GM12878 (cell line): Measurements from ENCODE around the gene SNX7. TPM values are rescaled to one million over a fixed set of nuclear protein-coding genes. Genes with fewer than 3 reads are reported as not detected.

Experiments used
- ATAC-seq: fragments of 200-7000 bp; cut with Tn5 transposase; 3 replicates; pipeline ENCODE4 v1.9.1; 2020; ENCODE audit warnings: mild to moderate bottlenecking, moderate library complexity
- BruUV-seq: library from RNA; stranded (reverse); fragments of 400-500 nt; replicated peaks from 2 replicates; lab custom pipeline; 2021; lab: Mats Ljungman, UMichigan
- CTCF ChIA-PET: fragments of 300-600 bp; sonication (Branson Sonifier 250); formaldehyde crosslinking; extraction: SDS; loops from one replicate; lab custom pipeline; 2021; ENCODE audit warnings: inconsistent platforms; lab: Yijun Ruan, JAX
- POLR2A ChIA-PET: fragments of 350-600 bp; formaldehyde crosslinking; extraction: SDS; loops from one replicate; lab custom pipeline; 2021; ENCODE audit warnings: inconsistent platforms; lab: Charles Lee
- RAD21 ChIA-PET: fragments of 300-600 bp; sonication (Branson Sonifier 250); formaldehyde crosslinking; loops from one replicate; lab custom pipeline; 2023; ENCODE audit warnings: antibody characterized with exemption; ENCODE audit not compliant: unreplicated experiment; lab: Charles Lee
- SMC1A ChIA-PET: fragments of 300-600 bp; sonication (Branson Sonifier 250); formaldehyde crosslinking; loops from one replicate; lab custom pipeline; 2023; ENCODE audit not compliant: unreplicated experiment, uncharacterized antibody; lab: Charles Lee
- DNase-seq: peaks from one replicate; pipeline ENCODE4 v3.0.0-alpha.2; 2011; ENCODE audit warnings: low read depth, low spot score
- FAIRE-seq: peaks from 3 replicates; lab custom pipeline; 2011; peaks lifted over from hg19 to GRCh38; lab: Jason Lieb, UNC
- H2AFZ ChIP-seq: 2 replicates; pipeline ENCODE4 v1.6.0; 2011; ENCODE audit warnings: low read depth, low read length, control low read depth; ENCODE audit not compliant: control insufficient read depth
- H3K27ac ChIP-seq: 2 replicates; pipeline ENCODE4 v1.5.1; 2011; ENCODE audit warnings: control low read depth; ENCODE audit not compliant: control insufficient read depth, insufficient read depth
- H3K27me3 ChIP-seq, 2 experiments: replicated peaks in 1 of 2; 2 replicates each; pipeline versions ENCODE4 v1.6.0 to v1.6.1; 2011; ENCODE audit warnings: low read length in 1 of 2; ENCODE audit not compliant: control insufficient read depth in 2 of 2, insufficient read depth in 2 of 2
- H3K36me3 ChIP-seq, 2 experiments: 2 replicates each; pipeline ENCODE4 v1.5.1; 2011; ENCODE audit warnings: low read length in 1 of 2; ENCODE audit not compliant: control insufficient read depth in 2 of 2, insufficient read depth in 2 of 2
- H3K4me1 ChIP-seq: 2 replicates; pipeline ENCODE4 v1.6.1; 2011; ENCODE audit warnings: mild to moderate bottlenecking, low read length, moderate library complexity, mixed read lengths; ENCODE audit not compliant: control insufficient read depth, insufficient read depth
- H3K4me2 ChIP-seq: 2 replicates; pipeline ENCODE4 v1.6.0; 2011; ENCODE audit warnings: control low read depth; ENCODE audit not compliant: control insufficient read depth, insufficient read depth
- H3K4me3 ChIP-seq: fragments of 200-600 bp; sonication (generic); 2 replicates; pipeline ENCODE4 v1.5.1; 2016
- H3K79me2 ChIP-seq: 2 replicates; pipeline ENCODE4 v1.6.0; 2011; ENCODE audit warnings: low read length; ENCODE audit not compliant: control insufficient read depth, insufficient read depth
- H3K9ac ChIP-seq: 2 replicates; pipeline ENCODE4 v1.8.0; 2011; ENCODE audit warnings: low read length, control low read depth, mixed read lengths; ENCODE audit not compliant: control insufficient read depth, insufficient read depth
- H3K9me3 ChIP-seq: replicated peaks from 3 replicates; pipeline ENCODE4 v1.5.1; 2011; ENCODE audit warnings: mild to moderate bottlenecking, low read length; ENCODE audit not compliant: control insufficient read depth, insufficient read depth
- H4K20me1 ChIP-seq: 2 replicates; pipeline ENCODE4 v1.6.0; 2011; ENCODE audit not compliant: control insufficient read depth, insufficient read depth
- ATF7 ChIP-seq: fragments of 450-650 bp; IDR thresholded peaks from 2 replicates; pipeline ENCODE4 v1.6.1; 2016; ENCODE audit warnings: low read depth, mild to moderate bottlenecking
- FOXK2 ChIP-seq: fragments of 450-650 bp; IDR thresholded peaks from 2 replicates; pipeline ENCODE4 v1.6.1; 2017; ENCODE audit warnings: mild to moderate bottlenecking, moderate library complexity
- GABPA ChIP-seq: IDR thresholded peaks from 2 replicates; pipeline ENCODE4 v1.6.1; 2014; ENCODE audit warnings: antibody characterized with exemption, low read depth, mild to moderate bottlenecking, inconsistent platforms
- POLR2AphosphoS2 ChIP-seq: IDR thresholded peaks from 2 replicates; pipeline ENCODE4 v1.6.1; 2011; ENCODE audit warnings: low read depth, mild to moderate bottlenecking, low read length, improper control_type of control experiment, moderate library complexity
- POLR2AphosphoS5 ChIP-seq: IDR thresholded peaks from 2 replicates; pipeline ENCODE4 v1.6.1; 2011; ENCODE audit warnings: mild to moderate bottlenecking, low read length, inconsistent platforms
- RCOR1 ChIP-seq: conservative IDR thresholded peaks from 2 replicates; pipeline ENCODE4 v1.6.1; 2012; ENCODE audit warnings: low read depth, low read length, improper control_type of control experiment
- SMAD1 ChIP-seq: fragments of 450-650 bp; IDR thresholded peaks from 2 replicates; pipeline ENCODE4 v1.6.1; 2018; ENCODE audit warnings: mild to moderate bottlenecking, low read depth; ENCODE audit not compliant: partially characterized antibody
- SMAD5 ChIP-seq: IDR thresholded peaks from 2 replicates; pipeline ENCODE4 v1.6.1; 2016; ENCODE audit warnings: antibody characterized with exemption, low read depth
- STAT3 ChIP-seq: IDR thresholded peaks from 2 replicates; pipeline ENCODE4 v1.6.1; 2011; ENCODE audit warnings: low read depth, low read length, improper control_type of control experiment
- SUPT20H ChIP-seq: IDR thresholded peaks from 2 replicates; pipeline ENCODE4 v1.6.1; 2011; ENCODE audit warnings: low read depth, mild to moderate bottlenecking, low read length, moderate library complexity, borderline replicate concordance; ENCODE audit not compliant: control insufficient read depth
- TBL1XR1 ChIP-seq: IDR thresholded peaks from 2 replicates; pipeline ENCODE4 v1.6.1; 2012; ENCODE audit warnings: low read depth, low read length, improper control_type of control experiment
- TCF7 ChIP-seq: IDR thresholded peaks from 2 replicates; pipeline ENCODE4 v1.6.1; 2014; ENCODE audit warnings: antibody characterized with exemption, borderline replicate concordance
- WGBS: methylation state at CpG from one replicate; pipeline ENCODE4 v1.1.6; 2016; ENCODE audit warnings: low lambda C conversion rate; ENCODE audit not compliant: insufficient replicate concordance, insufficient coverage; ENCODE audit errors: missing lambda C conversion rate; 5-methylcytosine and 5-hydroxymethylcytosine counted together
- in situ Hi-C: fragments of 300-500 bp; cut with MboI; formaldehyde crosslinking; loops from 9 replicates; pipeline ENCODE4 v1.14.3; 2018; ENCODE audit warnings: mixed read lengths
- intact Hi-C: fragments of 100-400 bp; cut with micrococcal nuclease; formaldehyde crosslinking; loops from one replicate; pipeline ENCODE4 v1.14.2; 2022; ENCODE audit not compliant: unreplicated experiment
- polyA plus RNA-seq, 11 experiments: library from polyadenylated mRNA; depleted of rRNA in 4 of 11; unstranded in 6 of 11; stranded (reverse) in 5 of 11; fragments of >200 nt; fragmentation: Nextera tagmentation in 4 of 11; fragmentation: Illumina TruSeq in 1 of 11; extraction: Ambion mirVana in 4 of 11; extraction: Trizol in 1 of 11; gene quantifications; 1 replicate in 1 of 11; 2 replicates in 10 of 11; pipeline versions ENCODE4 v1.2.1 to v1.2.3, GENCODE V29; 2011 to 2016; ENCODE audit warnings: inconsistent platforms in 2 of 11, missing spikeins in 2 of 11, low read depth in 1 of 11
- total RNA-seq, 4 experiments: library from RNA; depleted of rRNA in 3 of 4; stranded (reverse); fragments of >200 nt in 3 of 4; fragmentation: Illumina TruSeq in 1 of 4; extraction: Trizol in 1 of 4; gene quantifications; 2 replicates each; pipeline versions ENCODE4 v1.2.1 to v1.2.3, GENCODE V29; 2013 to 2021
- TF ChIP-seq, protein P1 (sequence below): IDR thresholded peaks from 2 replicates; pipeline ENCODE4 v1.6.1; 2012; ENCODE audit warnings: low read length, inconsistent platforms
- TF ChIP-seq, protein P2 (sequence below): IDR thresholded peaks from 2 replicates; pipeline ENCODE4 v1.6.1; 2012; ENCODE audit warnings: mild to moderate bottlenecking, low read depth, low read length

SNX7 gene
- total and polyA plus RNA-seq, 10 of the 15 experiments (the other 5 are each of a cell fraction or from before 2014, with no cell fraction given) = 0.23 to 0.82 (median 0.34) TPM

DNA sequence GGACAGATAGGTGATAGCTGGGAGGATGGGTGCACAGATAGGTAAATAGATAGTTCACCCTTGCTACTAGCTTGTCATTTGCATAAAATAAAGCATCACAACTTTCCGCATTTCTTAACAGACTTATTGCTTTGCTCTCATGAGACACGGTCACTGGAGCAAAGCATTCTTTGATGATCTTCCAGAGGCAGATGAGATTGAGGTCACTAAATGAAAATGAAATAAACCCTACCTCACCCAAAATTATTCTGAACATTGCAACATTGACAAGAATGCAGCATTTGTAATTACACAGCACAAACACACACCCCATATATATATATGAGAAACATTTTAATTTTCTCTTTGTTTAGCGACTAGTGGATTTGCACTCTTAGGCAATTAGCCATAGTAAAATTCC is 107.6 kb downstream of the SNX7 start:
- Histone ChIP-seq H3K9ac (no peak overlapping the region), H3K4me2 (no peak overlapping the region), H3K27me3 (no peaks in the 10 kb centered on the region), H3K27ac (no peak overlapping the region), H2AFZ (no peak overlapping the region), H3K36me3 (no peaks in the 10 kb centered on the region), H3K9me3 (no peaks in the 10 kb centered on the region), H3K79me2 (no peaks in the 10 kb centered on the region), H4K20me1 (no peaks in the 10 kb centered on the region), H3K4me3 (no peak overlapping the region), H3K4me1 (no peaks in the 10 kb centered on the region)
- intact Hi-C loops = loop anchor here (10.0 kb wide), 1 partner anchor 214 kb away; no protein-coding TSS in a partner anchor
- BruUV-seq = no TSS peak
- CTCF ChIA-PET = no interaction called here
- ATAC-seq = no peak
- 11% methylated on average over 3 of the region's 3 CpGs for WGBS
- no peak for FAIRE-seq
- no peak for DNase-seq
- SMC1A ChIA-PET = interaction anchor here (1.1 to 1.4 kb wide), 2 partner anchors 10 to 18 kb away, joined by 3 to 4 read pairs; no protein-coding TSS in a partner anchor
- no peak for TF ChIP-seq TCF7
- no peak for TF ChIP-seq FOXK2
- TF ChIP-seq, protein P1, sequence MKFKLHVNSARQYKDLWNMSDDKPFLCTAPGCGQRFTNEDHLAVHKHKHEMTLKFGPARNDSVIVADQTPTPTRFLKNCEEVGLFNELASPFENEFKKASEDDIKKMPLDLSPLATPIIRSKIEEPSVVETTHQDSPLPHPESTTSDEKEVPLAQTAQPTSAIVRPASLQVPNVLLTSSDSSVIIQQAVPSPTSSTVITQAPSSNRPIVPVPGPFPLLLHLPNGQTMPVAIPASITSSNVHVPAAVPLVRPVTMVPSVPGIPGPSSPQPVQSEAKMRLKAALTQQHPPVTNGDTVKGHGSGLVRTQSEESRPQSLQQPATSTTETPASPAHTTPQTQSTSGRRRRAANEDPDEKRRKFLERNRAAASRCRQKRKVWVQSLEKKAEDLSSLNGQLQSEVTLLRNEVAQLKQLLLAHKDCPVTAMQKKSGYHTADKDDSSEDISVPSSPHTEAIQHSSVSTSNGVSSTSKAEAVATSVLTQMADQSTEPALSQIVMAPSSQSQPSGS = no peak
- no peak for TF ChIP-seq RCOR1
- TF ChIP-seq, protein P2, sequence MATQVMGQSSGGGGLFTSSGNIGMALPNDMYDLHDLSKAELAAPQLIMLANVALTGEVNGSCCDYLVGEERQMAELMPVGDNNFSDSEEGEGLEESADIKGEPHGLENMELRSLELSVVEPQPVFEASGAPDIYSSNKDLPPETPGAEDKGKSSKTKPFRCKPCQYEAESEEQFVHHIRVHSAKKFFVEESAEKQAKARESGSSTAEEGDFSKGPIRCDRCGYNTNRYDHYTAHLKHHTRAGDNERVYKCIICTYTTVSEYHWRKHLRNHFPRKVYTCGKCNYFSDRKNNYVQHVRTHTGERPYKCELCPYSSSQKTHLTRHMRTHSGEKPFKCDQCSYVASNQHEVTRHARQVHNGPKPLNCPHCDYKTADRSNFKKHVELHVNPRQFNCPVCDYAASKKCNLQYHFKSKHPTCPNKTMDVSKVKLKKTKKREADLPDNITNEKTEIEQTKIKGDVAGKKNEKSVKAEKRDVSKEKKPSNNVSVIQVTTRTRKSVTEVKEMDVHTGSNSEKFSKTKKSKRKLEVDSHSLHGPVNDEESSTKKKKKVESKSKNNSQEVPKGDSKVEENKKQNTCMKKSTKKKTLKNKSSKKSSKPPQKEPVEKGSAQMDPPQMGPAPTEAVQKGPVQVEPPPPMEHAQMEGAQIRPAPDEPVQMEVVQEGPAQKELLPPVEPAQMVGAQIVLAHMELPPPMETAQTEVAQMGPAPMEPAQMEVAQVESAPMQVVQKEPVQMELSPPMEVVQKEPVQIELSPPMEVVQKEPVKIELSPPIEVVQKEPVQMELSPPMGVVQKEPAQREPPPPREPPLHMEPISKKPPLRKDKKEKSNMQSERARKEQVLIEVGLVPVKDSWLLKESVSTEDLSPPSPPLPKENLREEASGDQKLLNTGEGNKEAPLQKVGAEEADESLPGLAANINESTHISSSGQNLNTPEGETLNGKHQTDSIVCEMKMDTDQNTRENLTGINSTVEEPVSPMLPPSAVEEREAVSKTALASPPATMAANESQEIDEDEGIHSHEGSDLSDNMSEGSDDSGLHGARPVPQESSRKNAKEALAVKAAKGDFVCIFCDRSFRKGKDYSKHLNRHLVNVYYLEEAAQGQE = no peak
- TF ChIP-seq POLR2AphosphoS2 = no peak
- no peak for TF ChIP-seq GABPA
- no peak for TF ChIP-seq SMAD1
- no peak for TF ChIP-seq STAT3
- no peak for TF ChIP-seq TBL1XR1
- TF ChIP-seq SMAD5 = no peak
- TF ChIP-seq POLR2AphosphoS5 = no peak
- TF ChIP-seq SUPT20H = no peak
- TF ChIP-seq ATF7 = no peak
- in situ Hi-C loops = no loop called here
- RAD21 ChIA-PET = no interaction called here
- POLR2A ChIA-PET = no interaction called here
